PC-3 (cell line): ENCODE data around the gene H19. TPM values are rescaled to one million over a fixed set of nuclear protein-coding genes. Genes with fewer than 3 reads are reported as not detected.

Experiments
- ATAC-seq: fragments of 200-7000 bp; cut with Tn5 transposase; 2 replicates; pipeline ENCODE4 v1.9.1; 2020; ENCODE audit warnings: mild to moderate bottlenecking, moderate library complexity
- BruUV-seq: library from RNA; stranded (reverse); fragments of 400-500 nt; replicated peaks from 2 replicates; lab custom pipeline; 2021; lab: Mats Ljungman, UMichigan
- CTCF ChIA-PET: fragments of 300-600 bp; sonication (Branson Sonifier 250); formaldehyde crosslinking; loops from one replicate; lab custom pipeline; 2022; ENCODE audit warnings: antibody characterized with exemption; lab: Charles Lee
- POLR2A ChIA-PET: fragments of 300-600 bp; sonication (Branson Sonifier 250); formaldehyde crosslinking; loops from one replicate; lab custom pipeline; 2022; ENCODE audit warnings: antibody characterized with exemption; ENCODE audit not compliant: unreplicated experiment; lab: Charles Lee
- DNase-seq: peaks from one replicate; pipeline ENCODE4 v3.0.0-alpha.2; 2015
- H2AFZ ChIP-seq: fragments of 300-600 bp; sonication (generic); 2 replicates; pipeline ENCODE4 v1.6.0; 2016; ENCODE audit warnings: antibody characterized with exemption, low read length
- H3F3A ChIP-seq: fragments of 300-600 bp; sonication (generic); one replicate; pipeline ENCODE4 v1.6.0; 2017; ENCODE audit warnings: antibody characterized with exemption, low read length, control low read depth, mild to moderate bottlenecking; ENCODE audit not compliant: unreplicated experiment
- H3K27ac ChIP-seq: fragments of 300-600 bp; sonication (generic); 2 replicates; pipeline ENCODE4 v1.5.1; 2016; ENCODE audit warnings: mild to moderate bottlenecking, low read length
- H3K27me3 ChIP-seq: fragments of 300-600 bp; sonication (generic); 2 replicates; pipeline ENCODE4 v1.6.1; 2016; ENCODE audit warnings: low read length, mixed read lengths
- H3K36me3 ChIP-seq: fragments of 300-600 bp; sonication (generic); 2 replicates; pipeline ENCODE4 v1.6.1; 2016; ENCODE audit warnings: low read depth, mixed run types, low read length, mixed read lengths
- H3K4me1 ChIP-seq: fragments of 300-600 bp; sonication (generic); 2 replicates; pipeline ENCODE4 v1.5.1; 2016; ENCODE audit warnings: low read length; ENCODE audit not compliant: insufficient read depth
- H3K4me2 ChIP-seq: fragments of 300-600 bp; sonication (generic); 2 replicates; pipeline ENCODE4 v1.6.0; 2016; ENCODE audit warnings: low read length
- H3K4me3 ChIP-seq: fragments of 300-600 bp; sonication (generic); 2 replicates; pipeline ENCODE4 v1.5.1; 2016; ENCODE audit warnings: mild to moderate bottlenecking, low read length, mixed read lengths
- H3K79me2 ChIP-seq: fragments of 300-600 bp; sonication (generic); 2 replicates; pipeline ENCODE4 v1.6.1; 2017; ENCODE audit warnings: low read length, mixed read lengths
- H3K9ac ChIP-seq: fragments of 300-600 bp; sonication (generic); 2 replicates; pipeline ENCODE4 v1.6.0; 2016; ENCODE audit warnings: mild to moderate bottlenecking, low read length
- H3K9me2 ChIP-seq: fragments of 300-600 bp; sonication (generic); replicated peaks from 2 replicates; pipeline ENCODE4 v1.6.1; 2016; ENCODE audit warnings: mixed run types, low read length, mixed read lengths
- H3K9me3 ChIP-seq: fragments of 300-600 bp; sonication (generic); 2 replicates; pipeline ENCODE4 v1.6.1; 2016; ENCODE audit warnings: low read length, mixed read lengths
- H4K20me1 ChIP-seq: fragments of 300-600 bp; sonication (generic); 2 replicates; pipeline ENCODE4 v1.6.1; 2016; ENCODE audit warnings: low read length, mixed read lengths
- CTCF ChIP-seq: fragments of 300-600 bp; sonication (generic); conservative IDR thresholded peaks from 2 replicates; pipeline ENCODE4 v1.5.1; 2017; ENCODE audit warnings: antibody characterized with exemption, low read depth, mild to moderate bottlenecking, low read length
- EZH2 ChIP-seq: fragments of 300-600 bp; sonication (generic); IDR thresholded peaks from one replicate; pipeline ENCODE4 v1.6.1; 2017; ENCODE audit warnings: antibody characterized with exemption, mild to moderate bottlenecking, low read length; ENCODE audit not compliant: unreplicated experiment
- EZH2phosphoT487 ChIP-seq: fragments of 300-600 bp; sonication (generic); IDR thresholded peaks from 2 replicates; pipeline ENCODE4 v1.6.1; 2018; ENCODE audit warnings: mild to moderate bottlenecking, antibody characterized with exemption, low read length, borderline replicate concordance
- intact Hi-C: fragments of 100-400 bp; cut with micrococcal nuclease; formaldehyde crosslinking; loops from 2 replicates; pipeline ENCODE4 v1.9.0; 2023
- total RNA-seq: library from RNA; depleted of rRNA; stranded (reverse); fragments of >200 nt; gene quantifications from 2 replicates; pipeline ENCODE4 v1.2.3, GENCODE V29; 2014

The H19 gene
- total RNA-seq, 1 experiment from 2014 or later = not detected

- TF ChIP-seq EZH2phosphoT487 = no peak
- no peak for TF ChIP-seq EZH2
- TF ChIP-seq CTCF = no peak
- Histone ChIP-seq H3K9me2 (no peaks in the 10 kb centered on the region), H2AFZ (no peak overlapping the region), H3K9me3 (no peaks in the 10 kb centered on the region), H3K36me3 (no peaks in the 10 kb centered on the region), H4K20me1 (no peaks in the 10 kb centered on the region), H3K27me3 (no peaks in the 10 kb centered on the region), H3K4me2 (no peak overlapping the region), H3K79me2 (no peaks in the 10 kb centered on the region), H3F3A (no peaks in the 10 kb centered on the region), H3K9ac (no peak overlapping the region), H3K4me3 (no peak overlapping the region), H3K4me1 (no peaks in the 10 kb centered on the region), H3K27ac (no peak overlapping the region)
- intact Hi-C loops = no loop called here
- POLR2A ChIA-PET = no interaction called here
- DNase-seq = no peak
- ATAC-seq = peak; percentile 24; the same call in 1 of the 2 replicates
- CTCF ChIA-PET = no interaction called here
- BruUV-seq = no TSS peak
Measured at GRCh38 chr11:1987024-1987423, 10.6 kb downstream of the H19 start.

- H3K79me2 ChIP-seq = no peaks in the 10 kb centered on the region
- no peak overlapping the region for H3K9ac ChIP-seq
- no peak overlapping the region for H3K4me2 ChIP-seq
- ChIA-PET CTCF (no interaction called here), POLR2A (no interaction called here)
- DNase-seq = peak; percentile 0
- ATAC-seq = no peak
- no peaks in the 10 kb centered on the region for H3K27me3 ChIP-seq
- no peaks in the 10 kb centered on the region for H3F3A ChIP-seq
- no peaks in the 10 kb centered on the region for H3K9me2 ChIP-seq
- H3K4me1 ChIP-seq = no peaks in the 10 kb centered on the region
- intact Hi-C loops = no loop called here
- no TSS peak for BruUV-seq
- no peaks in the 10 kb centered on the region for H3K9me3 ChIP-seq
- no peak overlapping the region for H3K27ac ChIP-seq
- no peaks in the 10 kb centered on the region for H4K20me1 ChIP-seq
- H3K36me3 ChIP-seq = no peaks in the 10 kb centered on the region
- no peak overlapping the region for H3K4me3 ChIP-seq
- no peak overlapping the region for H2AFZ ChIP-seq
- TF ChIP-seq EZH2phosphoT487 (no peak), CTCF (no peak), EZH2 (no peak)
Measured at GRCh38 chr11:1983601-1983961, 14.1 kb downstream of the H19 start.

GRCh38 chr11:1982873-1983600, 14.6 kb downstream of the H19 start:
- no peaks in the 10 kb centered on the region for H3K4me1 ChIP-seq
- H3K27me3 ChIP-seq = no peaks in the 10 kb centered on the region
- no peak overlapping the region for H3K4me2 ChIP-seq
- no peaks in the 10 kb centered on the region for H3K9me2 ChIP-seq
- BruUV-seq = no TSS peak
- H4K20me1 ChIP-seq = no peaks in the 10 kb centered on the region
- no peak overlapping the region for H3K9ac ChIP-seq
- H3K9me3 ChIP-seq = no peaks in the 10 kb centered on the region
- TF ChIP-seq EZH2phosphoT487 = no peak
- TF ChIP-seq EZH2 = no peak
- TF ChIP-seq CTCF = no peak
- no peak overlapping the region for H3K4me3 ChIP-seq
- H3K79me2 ChIP-seq = no peaks in the 10 kb centered on the region
- no peaks in the 10 kb centered on the region for H3F3A ChIP-seq
- no peak for ATAC-seq
- intact Hi-C loops = no loop called here
- no peak overlapping the region for H3K27ac ChIP-seq
- no peak overlapping the region for H2AFZ ChIP-seq
- no peaks in the 10 kb centered on the region for H3K36me3 ChIP-seq
- POLR2A ChIA-PET = no interaction called here
- no peak for DNase-seq
- CTCF ChIA-PET = no interaction called here
